K562 (cell line): ENCODE results near the gene GPX5. TPM values are rescaled to one million over a fixed set of nuclear protein-coding genes. Genes with fewer than 3 reads are reported as not detected.

ENCODE experiments used
- ATF1 ChIP-seq, 2 experiments: fragments of 450-650 bp in 1 of 2; IDR thresholded peaks; 2 replicates each; pipeline ENCODE4 v1.6.1; 2016; ENCODE audit warnings: missing compliant biosample characterization in 1 of 2, missing genetic modification characterization in 1 of 2
- CBX3 ChIP-seq, 2 experiments: IDR thresholded peaks; 1 replicate in 1 of 2; 2 replicates in 1 of 2; pipeline ENCODE4 v1.6.1; 2012; ENCODE audit warnings: inconsistent platforms in 2 of 2, low read length in 2 of 2, borderline replicate concordance in 1 of 2, control low read depth in 1 of 2
- CCNT2 ChIP-seq: IDR thresholded peaks from 2 replicates; pipeline ENCODE4 v1.6.1; 2011; ENCODE audit warnings: borderline replicate concordance, low read depth, mild to moderate bottlenecking, moderate library complexity, mixed read lengths, low read length; ENCODE audit not compliant: insufficient read length; ENCODE audit errors: extremely low read depth
- ETV5 ChIP-seq: sonication (generic); formaldehyde crosslinking; IDR thresholded peaks from 2 replicates; pipeline ENCODE4 v1.4.0; 2020; ENCODE audit warnings: low read depth, mild to moderate bottlenecking, missing genetic modification reagents
- PHB ChIP-seq: fragments of 250-450 bp; sonication (Bioruptor Pico); IDR thresholded peaks from 2 replicates; pipeline ENCODE4 v1.5.0; 2021
- PPARD ChIP-seq: fragments of 250-450 bp; sonication (Bioruptor Pico); IDR thresholded peaks from 2 replicates; pipeline ENCODE4 v1.8.0; 2022; ENCODE audit warnings: inconsistent platforms, mild to moderate bottlenecking, moderate library complexity
- REST ChIP-seq, 2 experiments: fragments of 450-650 bp; formaldehyde crosslinking in 1 of 2; IDR thresholded peaks; 2 replicates each; pipeline versions ENCODE4 v1.4.0 to v1.6.1; 2014 to 2020; ENCODE audit warnings: mild to moderate bottlenecking in 2 of 2, borderline replicate concordance in 1 of 2, low read depth in 1 of 2
- SMARCE1 ChIP-seq: fragments of 450-650 bp; IDR thresholded peaks from 2 replicates; pipeline ENCODE4 v1.7.1; 2016; ENCODE audit warnings: mild to moderate bottlenecking
- SREBF2 ChIP-seq: sonication (generic); formaldehyde crosslinking; IDR thresholded peaks from 2 replicates; pipeline ENCODE4 v1.4.0; 2020; ENCODE audit warnings: mild to moderate bottlenecking, missing genetic modification reagents
- TOE1 ChIP-seq, 2 experiments: fragments of 450-650 bp in 1 of 2; sonication (generic) in 1 of 2; formaldehyde crosslinking in 1 of 2; IDR thresholded peaks; 2 replicates each; pipeline versions ENCODE4 v1.7.1 to v1.8.0; 2016 to 2022; ENCODE audit warnings: borderline replicate concordance in 2 of 2, mild to moderate bottlenecking in 2 of 2, antibody characterized with exemption in 1 of 2, inconsistent platforms in 1 of 2, low read depth in 1 of 2, missing genetic modification reagents in 1 of 2, moderate library complexity in 1 of 2
- ZFX ChIP-seq: sonication (generic); formaldehyde crosslinking; IDR thresholded peaks from 2 replicates; pipeline ENCODE4 v1.8.0; 2022; ENCODE audit warnings: mild to moderate bottlenecking, missing genetic modification reagents, moderate library complexity
- ZNF239 ChIP-seq: fragments of 250-450 bp; sonication (Bioruptor Pico); IDR thresholded peaks from 2 replicates; pipeline ENCODE4 v1.4.0; 2020; ENCODE audit warnings: mild to moderate bottlenecking
- polyA plus RNA-seq, 8 experiments: library from polyadenylated mRNA; depleted of rRNA in 4 of 8; stranded (reverse) in 5 of 8; unstranded in 3 of 8; fragments of >200 nt; fragmentation: Nextera tagmentation in 2 of 8; fragmentation: Illumina TruSeq in 1 of 8; extraction: Ambion mirVana in 2 of 8; extraction: Trizol in 1 of 8; gene quantifications; 2 replicates each; pipeline versions ENCODE4 v1.2.1 to v1.2.3, GENCODE V29; 2011 to 2014; ENCODE audit warnings: inconsistent platforms in 1 of 8, missing spikeins in 1 of 8
- total RNA-seq, 7 experiments: library from RNA; depleted of rRNA in 6 of 7; stranded (reverse); fragments of >200 nt in 6 of 7; fragmentation: Illumina TruSeq in 2 of 7; extraction: Trizol in 2 of 7; gene quantifications; 2 replicates each; pipeline versions ENCODE4 v1.2.1 to v1.2.3, GENCODE V29; 2011 to 2021; ENCODE audit warnings: low replicate concordance in 1 of 7

The GPX5 gene
- total and polyA plus RNA-seq, 9 of the 15 experiments (the other 6 are each of a cell fraction or from before 2014, with no cell fraction given) = 0.07 to 0.18 (median 0.15) TPM; not detected in 6

- TF ChIP-seq TOE1 (IDR thresholded peaks at IDR 0.05; ENCODE audit: borderline replicate concordance) (no peak), TOE1 (CRISPR knock-in tag; IDR thresholded peaks at IDR 0.05; ENCODE audit: borderline replicate concordance, low read depth) (no peak), SMARCE1 (0 out of 2 replicates have a peak, but pooled peaks have one; percentile 38), ETV5 (peak; percentile 13; the same call in 1 of the 2 replicates), ZFX (peak; percentile 24; the same call in 1 of the 2 replicates), REST (IDR thresholded peaks at IDR 0.05; ENCODE audit: borderline replicate concordance) (no peak), REST (CRISPR knock-in tag; IDR thresholded peaks at IDR 0.05; ENCODE audit: low read depth) (no peak), ZNF239 (CRISPR knock-in tag) (no peak), ATF1 (CRISPR knock-in tag; IDR thresholded peaks at IDR 0.05) (no peak), ATF1 (tag; IDR thresholded peaks at IDR 0.05) (peak; percentile 48; the same call in 1 of the 2 replicates), SREBF2 (CRISPR knock-in tag) (no peak), CCNT2 (peak; percentile 9), CBX3 (IDR thresholded peaks at IDR 0.05; ENCODE audit: borderline replicate concordance in 1 of 2, low read length in 2 of 2) (peak in 1 of 2 experiments; percentile 9; a peak in 1 of 3 replicates), PHB (CRISPR knock-in tag) (no peak), PPARD (no peak)
Measured at GRCh38 chr6:28566527-28567252, 41.0 kb downstream of the GPX5 start (continued).
